ENCODE results near the gene ZNF70. TPM values are rescaled to one million over a fixed set of nuclear protein-coding genes. Genes with fewer than 3 reads are reported as not detected.
A peak's percentile ranks its signal among the peaks of the same experiment; 100 is the strongest.

The ZNF70 gene
- total and polyA plus RNA-seq, 2 of the 13 experiments (the other 11 are each of a cell fraction or from before 2014, with no cell fraction given) = 0.62 to 3.6 TPM

- TF ChIP-seq ZNF775 (CRISPR knock-in tag; IDR thresholded peaks at IDR 0.05; ENCODE audit: borderline replicate concordance) = no peak
- TF ChIP-seq ZNF784 (CRISPR knock-in tag; IDR thresholded peaks at IDR 0.05; ENCODE audit: borderline replicate concordance) = no peak; the same call in 1 of the 2 replicates
- TF ChIP-seq ZIK1 (CRISPR knock-in tag; IDR thresholded peaks at IDR 0.05; ENCODE audit: borderline replicate concordance, low read depth) = no peak
- no peak for TF ChIP-seq ZSCAN22 (CRISPR knock-in tag; IDR thresholded peaks at IDR 0.05)
- TF ChIP-seq ZFP37 (CRISPR knock-in tag; IDR thresholded peaks at IDR 0.05; ENCODE audit: borderline replicate concordance) = no peak
- TF ChIP-seq MED8 (CRISPR knock-in tag; IDR thresholded peaks at IDR 0.05; ENCODE audit: insufficient replicate concordance) = peak; percentile 36
- no peak for TF ChIP-seq ZBTB20 (CRISPR knock-in tag; IDR thresholded peaks at IDR 0.05; ENCODE audit: borderline replicate concordance, low read depth)
- peak; percentile 81; the same call in 1 of the 2 replicates for TF ChIP-seq SAFB2 (CRISPR knock-in tag; IDR thresholded peaks at IDR 0.05; ENCODE audit: borderline replicate concordance, low read depth)
- TF ChIP-seq ZNF260 (CRISPR knock-in tag; IDR thresholded peaks at IDR 0.05; ENCODE audit: borderline replicate concordance, low read depth) = no peak
- TF ChIP-seq SIN3B (IDR thresholded peaks at IDR 0.05; ENCODE audit: low read length) = no peak
- TF ChIP-seq ZNF414 (CRISPR knock-in tag; IDR thresholded peaks at IDR 0.05) = no peak
- no peak for TF ChIP-seq ZBTB4 (CRISPR knock-in tag; IDR thresholded peaks at IDR 0.05; ENCODE audit: borderline replicate concordance)
- TF ChIP-seq ZC3H4 (CRISPR knock-in tag; IDR thresholded peaks at IDR 0.05; ENCODE audit: borderline replicate concordance) = peak; percentile 55; the same call in 1 of the 2 replicates
- peak; percentile 45; the same call in 1 of the 2 replicates for TF ChIP-seq ZMYM4 (CRISPR knock-in tag; IDR thresholded peaks at IDR 0.05)
- no peak for TF ChIP-seq HOXA9 (CRISPR knock-in tag; IDR thresholded peaks at IDR 0.05; ENCODE audit: borderline replicate concordance)
- no peak for TF ChIP-seq RAD51 (IDR thresholded peaks at IDR 0.05; ENCODE audit: borderline replicate concordance)
- TF ChIP-seq CCAR2 (optimal IDR thresholded peaks at IDR 0.05; ENCODE audit: low read depth, low read length) = no peak
- TF ChIP-seq ZNF816 (CRISPR knock-in tag; IDR thresholded peaks at IDR 0.05; ENCODE audit: borderline replicate concordance) = no peak
- TF ChIP-seq FOXK2 (IDR thresholded peaks at IDR 0.05) = no peak; the same call in none of the 2 replicates
- no peak for TF ChIP-seq ZNF740 (CRISPR knock-in tag; IDR thresholded peaks at IDR 0.05)
- TF ChIP-seq, protein P1, sequence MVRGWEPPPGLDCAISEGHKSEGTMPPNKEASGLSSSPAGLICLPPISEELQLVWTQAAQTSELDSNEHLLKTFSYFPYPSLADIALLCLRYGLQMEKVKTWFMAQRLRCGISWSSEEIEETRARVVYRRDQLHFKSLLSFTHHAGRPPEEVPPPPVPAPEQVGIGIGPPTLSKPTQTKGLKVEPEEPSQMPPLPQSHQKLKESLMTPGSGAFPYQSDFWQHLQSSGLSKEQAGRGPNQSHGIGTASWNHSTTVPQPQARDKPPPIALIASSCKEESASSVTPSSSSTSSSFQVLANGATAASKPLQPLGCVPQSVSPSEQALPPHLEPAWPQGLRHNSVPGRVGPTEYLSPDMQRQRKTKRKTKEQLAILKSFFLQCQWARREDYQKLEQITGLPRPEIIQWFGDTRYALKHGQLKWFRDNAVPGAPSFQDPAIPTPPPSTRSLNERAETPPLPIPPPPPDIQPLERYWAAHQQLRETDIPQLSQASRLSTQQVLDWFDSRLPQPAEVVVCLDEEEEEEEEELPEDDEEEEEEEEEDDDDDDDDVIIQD (CRISPR knock-in tag; IDR thresholded peaks at IDR 0.05; ENCODE audit: low read depth) = no peak
- TF ChIP-seq SPEN (CRISPR knock-in tag; IDR thresholded peaks at IDR 0.05; ENCODE audit: low read depth) = peak; percentile 28
These were observed 36.1 kb upstream of the ZNF70 start, which contains the start of gene SMARCB1 (continued) for GRCh38 chr22:23786752-23787599.
